GM10248 (cell line): Measurements from ENCODE around the gene LRWD1.

Source experiments
- CTCF ChIA-PET: fragments of 300-600 bp; sonication (Branson Sonifier 250); formaldehyde crosslinking; extraction: SDS; loops from one replicate; lab custom pipeline; 2021; ENCODE audit warnings: antibody characterized with exemption; lab: Yijun Ruan, JAX
- POLR2A ChIA-PET: fragments of 350-650 bp; sonication (Branson Sonifier 250); formaldehyde crosslinking; extraction: SDS; loops from one replicate; lab custom pipeline; 2020; ENCODE audit warnings: antibody characterized with exemption; lab: Yijun Ruan, JAX
- DNase-seq: peaks from one replicate; pipeline ENCODE4 v3.0.0; 2012; ENCODE audit errors: extremely low spot score
- CTCF ChIP-seq: IDR thresholded peaks from 2 replicates; pipeline ENCODE4 v1.5.1; 2012; ENCODE audit warnings: mild to moderate bottlenecking, low read depth; ENCODE audit errors: extremely low read depth, missing control alignments, control extremely low read depth

LRWD1 gene

GRCh38 chr7:102464577-102465280 lies at the start of gene LRWD1, which contains the start of gene ALKBH4:
Gene LRWD1, plus strand, starts transcription at chr7:102464984. Its CDS starts 97 bp downstream, at chr7:102465081.
Gene ALKBH4, minus strand, starts transcription at chr7:102464863. Its CDS starts 27 bp downstream, at chr7:102464836.
- ChIA-PET POLR2A (no interaction called here), CTCF (interaction anchor here (0.9 to 1.8 kb wide), 4 partner anchors 14 to 57 kb away, joined by 3 to 7 read pairs (median 4); no protein-coding TSS in a partner anchor)
- peak; percentile 12 for TF ChIP-seq CTCF
- DNase-seq: peak; percentile 100

GRCh38 chr7:102415685-102416225 lies 49.0 kb upstream of the LRWD1 start:
- DNase-seq: peak; percentile 63
- ChIA-PET CTCF (interaction anchor here (1.2 to 4.5 kb wide), 4 partner anchors 10 to 35 kb away, joined by 3 to 34 read pairs (median 11); no protein-coding TSS in a partner anchor), POLR2A (interaction anchor here (0.9 to 1.4 kb wide), 3 partner anchors 9 to 52 kb away, joined by 3 to 6 read pairs (median 3); no protein-coding TSS in a partner anchor)
- TF ChIP-seq CTCF: no peak

- no peak for TF ChIP-seq CTCF
- DNase-seq: no peak
- ChIA-PET POLR2A (interaction anchor here (0.9 to 1.4 kb wide), 3 partner anchors 9 to 51 kb away, joined by 3 to 6 read pairs (median 3); no protein-coding TSS in a partner anchor), CTCF (interaction anchor here (1.2 to 4.5 kb wide), 4 partner anchors 9 to 34 kb away, joined by 3 to 34 read pairs (median 11); no protein-coding TSS in a partner anchor)
Observed at GRCh38 chr7:102416406-102416805, 48.4 kb upstream of the LRWD1 start.

GRCh38 chr7:102417105-102417504 lies 47.7 kb upstream of the LRWD1 start:
- ChIA-PET POLR2A (no interaction called here), CTCF (interaction anchor here (0.9 to 4.5 kb wide), 5 partner anchors 8 to 32 kb away, joined by 3 to 34 read pairs (median 11); no protein-coding TSS in a partner anchor)
- no peak for DNase-seq
- no peak for TF ChIP-seq CTCF

GRCh38 chr7:102418592-102418991 lies 46.2 kb upstream of the LRWD1 start:
- no peak for DNase-seq
- no peak for TF ChIP-seq CTCF
- ChIA-PET POLR2A (no interaction called here), CTCF (interaction anchor here (0.9 to 4.5 kb wide), 6 partner anchors 10 to 49 kb away, joined by 3 to 34 read pairs (median 3); no protein-coding TSS in a partner anchor)

GRCh38 chr7:102421706-102422240 lies 43.0 kb upstream of the LRWD1 start:
- CTCF ChIA-PET: interaction anchor here (1.2 to 1.8 kb wide), 2 partner anchors 9 to 14 kb away, joined by 4 to 8 read pairs; no protein-coding TSS in a partner anchor
- TF ChIP-seq CTCF: no peak
- DNase-seq: no peak
- POLR2A ChIA-PET: no interaction called here
